ENCODE data around the gene TMEM175.

DNA sequence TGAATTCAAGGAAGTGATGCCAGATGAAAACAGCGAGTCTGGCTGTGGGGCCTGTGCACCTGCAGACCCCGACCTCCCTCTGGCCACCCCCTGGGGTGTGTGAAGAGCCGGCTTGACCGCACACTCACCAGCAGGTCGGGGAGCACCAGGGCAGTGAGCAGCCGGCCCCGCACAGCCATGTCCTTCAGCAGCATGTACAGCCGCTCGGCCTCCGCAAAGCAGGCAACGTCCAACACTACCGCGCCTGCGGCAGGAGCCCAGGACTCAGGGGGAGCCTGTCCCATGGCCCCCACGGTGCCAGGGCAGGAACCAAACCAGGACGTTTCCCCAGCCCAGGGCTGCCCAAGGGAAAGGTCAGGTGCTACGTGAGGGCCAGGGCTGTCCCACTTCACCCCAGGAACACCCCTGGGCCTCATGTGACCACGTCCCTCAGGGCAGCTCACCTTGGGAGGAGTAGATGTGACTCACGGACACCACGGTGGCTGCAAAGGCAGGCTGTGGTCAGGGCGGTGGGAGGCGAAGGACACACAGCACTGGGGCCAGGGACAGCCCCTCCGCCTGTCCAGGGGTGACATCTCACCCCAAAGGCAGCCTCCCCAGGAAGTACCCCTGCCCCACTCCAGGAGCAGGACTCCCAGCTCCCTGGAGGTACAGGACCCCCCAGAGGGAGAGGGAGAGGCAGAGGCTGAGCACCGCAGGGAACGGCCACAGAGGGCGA lies 32.9 kb downstream of the TMEM175 start:
- no peak for TF ChIP-seq MYBL2 (IDR thresholded peaks at IDR 0.05; ENCODE audit: low read depth)
- no peak for TF ChIP-seq MYBL2 (CRISPR knock-in tag; IDR thresholded peaks at IDR 0.05; ENCODE audit: borderline replicate concordance)
- TF ChIP-seq POLR2A (conservative IDR thresholded peaks at IDR 0.05): no peak

All from K562 (cell line).